Activated CD4-positive, alpha-beta T cell treated with anti-CD3 and anti-CD28 coated beads, Interleukin-2, amount 50 U/mL, for 16 hours (primary cell): ENCODE data around the gene RYR2.

Experiments used
- DNase-seq: peaks from one replicate; pipeline ENCODE4 v3.0.0-alpha.2; 2020

The RYR2 gene

GRCh38 chr1:237754627-237755026, 712.6 kb downstream of the RYR2 start:
- no peak for DNase-seq

- no peak for DNase-seq
These were observed 714.5 kb downstream of the RYR2 start for GRCh38 chr1:237756304-237756967.

GRCh38 chr1:237759377-237759776, 717.4 kb downstream of the RYR2 start:
- no peak for DNase-seq

GRCh38 chr1:237760951-237761350, 719.0 kb downstream of the RYR2 start:
- no peak for DNase-seq

GRCh38 chr1:237763137-237763536, 721.2 kb downstream of the RYR2 start:
- no peak for DNase-seq

- no peak for DNase-seq
These were observed 721.8 kb downstream of the RYR2 start for GRCh38 chr1:237763751-237764150.

GRCh38 chr1:237769916-237770315, 727.9 kb downstream of the RYR2 start:
- no peak for DNase-seq

GRCh38 chr1:237772009-237772408, 730.0 kb downstream of the RYR2 start:
- no peak for DNase-seq

- no peak for DNase-seq
These were observed 732.3 kb downstream of the RYR2 start for GRCh38 chr1:237774246-237774645.

GRCh38 chr1:237779356-237779755, 737.4 kb downstream of the RYR2 start:
- DNase-seq, result no peak

- no peak for DNase-seq
These were observed 744.2 kb downstream of the RYR2 start for GRCh38 chr1:237786066-237786719.

- no peak for DNase-seq
These were observed 746.1 kb downstream of the RYR2 start for GRCh38 chr1:237788069-237788468.

GRCh38 chr1:237789619-237790018, 747.6 kb downstream of the RYR2 start:
- DNase-seq, result no peak

GRCh38 chr1:237791592-237791991, 749.6 kb downstream of the RYR2 start:
- DNase-seq, result no peak

- DNase-seq, result no peak
These were observed 750.2 kb downstream of the RYR2 start for GRCh38 chr1:237792149-237792548.

- DNase-seq, result no peak
These were observed 750.7 kb downstream of the RYR2 start for GRCh38 chr1:237792726-237793125.

- no peak for DNase-seq
These were observed 752.1 kb downstream of the RYR2 start for GRCh38 chr1:237794071-237794470.

GRCh38 chr1:237795558-237795957, 753.6 kb downstream of the RYR2 start:
- DNase-seq, result no peak

GRCh38 chr1:237799762-237800474, 757.9 kb downstream of the RYR2 start:
- peak; percentile 63 for DNase-seq

GRCh38 chr1:237804516-237804915, 762.5 kb downstream of the RYR2 start:
- DNase-seq, result no peak

- no peak for DNase-seq
These were observed 767.1 kb downstream of the RYR2 start for GRCh38 chr1:237809099-237809498.

GRCh38 chr1:237811633-237812032, 769.6 kb downstream of the RYR2 start:
- peak; percentile 0 for DNase-seq

GRCh38 chr1:237812061-237812460, 770.1 kb downstream of the RYR2 start:
- no peak for DNase-seq

- peak; percentile 15 for DNase-seq
These were observed 772.4 kb downstream of the RYR2 start for GRCh38 chr1:237814319-237814924.
